HG03066 (cell line): Measurements from ENCODE around the gene CHDH.

Experiments used
- ATAC-seq: cut with Tn5 transposase; IDR thresholded peaks from one replicate; pipeline ENCODE4 v1.9.1; 2021; ENCODE audit warnings: low read depth; ENCODE audit not compliant: unreplicated experiment

Gene CHDH

GRCh38 chr3:53858096-53858741 lies 12.0 kb upstream of the CHDH start:
- ATAC-seq = no peak

GRCh38 chr3:53856964-53857363 lies 10.7 kb upstream of the CHDH start:
- ATAC-seq = no peak

GRCh38 chr3:53850895-53851294 lies 4.7 kb upstream of the CHDH start:
- no peak for ATAC-seq

GRCh38 chr3:53849916-53850315 lies 3.7 kb upstream of the CHDH start:
- ATAC-seq = no peak

- ATAC-seq = no peak
These were observed 584 bp upstream of the CHDH start for GRCh38 chr3:53846851-53847155.

- ATAC-seq = no peak
These were observed 412 bp downstream of the CHDH start for GRCh38 chr3:53845881-53846133.

GRCh38 chr3:53845103-53845880 lies 927 bp downstream of the CHDH start:
- ATAC-seq = no peak

GRCh38 chr3:53844262-53845102 lies 1.7 kb downstream of the CHDH start:
- no peak for ATAC-seq

- peak; percentile 35 for ATAC-seq
These were observed 2.7 kb downstream of the CHDH start for GRCh38 chr3:53843195-53844177.

- no peak for ATAC-seq
These were observed 3.6 kb downstream of the CHDH start for GRCh38 chr3:53842436-53843194.

- no peak for ATAC-seq
These were observed 4.9 kb downstream of the CHDH start for GRCh38 chr3:53841296-53841695.

GRCh38 chr3:53837331-53837730 lies 8.9 kb downstream of the CHDH start:
- ATAC-seq = no peak

- no peak for ATAC-seq
These were observed 9.9 kb downstream of the CHDH start for GRCh38 chr3:53836084-53836872.

GRCh38 chr3:53835257-53835656 lies 11.0 kb downstream of the CHDH start:
- no peak for ATAC-seq

GRCh38 chr3:53834429-53835095 lies 11.7 kb downstream of the CHDH start:
- no peak for ATAC-seq

GRCh38 chr3:53833700-53834099 lies 12.5 kb downstream of the CHDH start:
- no peak for ATAC-seq

- no peak for ATAC-seq
These were observed 13.1 kb downstream of the CHDH start for GRCh38 chr3:53833053-53833645.

GRCh38 chr3:53830944-53831343 lies 15.3 kb downstream of the CHDH start:
- ATAC-seq = no peak
